Fibroblast of villous mesenchyme (primary cell): ENCODE results near the gene TMEM236. TPM values are rescaled to one million over a fixed set of nuclear protein-coding genes. Genes with fewer than 3 reads are reported as not detected.

Experiments used
- DNase-seq: peaks from one replicate; pipeline ENCODE4 v3.0.0-alpha.2; 2010; ENCODE audit warnings: low read depth
- H3K4me3 ChIP-seq: 2 replicates; pipeline ENCODE4 v1.5.1; 2011; ENCODE audit warnings: low read depth, mild to moderate bottlenecking, low read length
- CTCF ChIP-seq: IDR thresholded peaks from 2 replicates; pipeline ENCODE4 v1.5.1; 2012; ENCODE audit warnings: low read depth, mild to moderate bottlenecking, low read length; ENCODE audit not compliant: insufficient read depth
- total RNA-seq: library from RNA; depleted of rRNA; stranded (reverse); fragments of >200 nt; gene quantifications from 2 replicates; pipeline ENCODE4 v1.2.3, GENCODE V29; 2012

TMEM236 gene
- total RNA-seq, 1 donor = under 0.01 TPM

- peak; percentile 42 for DNase-seq
- TF ChIP-seq CTCF = no peak
- peak overlapping the region; percentile 0 for H3K4me3 ChIP-seq
Measured at GRCh38 chr10:17756557-17757217, 4.7 kb downstream of the TMEM236 start.

GRCh38 chr10:17758200-17758599 lies 6.2 kb downstream of the TMEM236 start:
- TF ChIP-seq CTCF = no peak
- DNase-seq = peak; percentile 34
- H3K4me3 ChIP-seq = no peak overlapping the region

- no peak overlapping the region for H3K4me3 ChIP-seq
- peak; percentile 60 for DNase-seq
- TF ChIP-seq CTCF = no peak
Measured at GRCh38 chr10:17758896-17759295, 6.9 kb downstream of the TMEM236 start.

- H3K4me3 ChIP-seq = no peak overlapping the region
- no peak for TF ChIP-seq CTCF
- DNase-seq = no peak
Measured at GRCh38 chr10:17764142-17764541, 12.1 kb downstream of the TMEM236 start.

- no peak overlapping the region for H3K4me3 ChIP-seq
- TF ChIP-seq CTCF = no peak
- DNase-seq = no peak
Measured at GRCh38 chr10:17765602-17766001, 13.6 kb downstream of the TMEM236 start.

GRCh38 chr10:17766731-17767130 lies 14.7 kb downstream of the TMEM236 start:
- H3K4me3 ChIP-seq = no peak overlapping the region
- no peak for DNase-seq
- TF ChIP-seq CTCF = no peak

GRCh38 chr10:17768496-17768895 lies 16.5 kb downstream of the TMEM236 start:
- H3K4me3 ChIP-seq = no peak overlapping the region
- no peak for DNase-seq
- TF ChIP-seq CTCF = no peak
